Measurements from ENCODE around the gene SEPHS1. TPM values are rescaled to one million over a fixed set of nuclear protein-coding genes. Genes with fewer than 3 reads are reported as not detected.

SEPHS1 gene
- total and polyA plus RNA-seq, 2 of the 8 experiments (the other 6 are each of a cell fraction or from before 2014, with no cell fraction given), result 270 to 683 TPM

DNA sequence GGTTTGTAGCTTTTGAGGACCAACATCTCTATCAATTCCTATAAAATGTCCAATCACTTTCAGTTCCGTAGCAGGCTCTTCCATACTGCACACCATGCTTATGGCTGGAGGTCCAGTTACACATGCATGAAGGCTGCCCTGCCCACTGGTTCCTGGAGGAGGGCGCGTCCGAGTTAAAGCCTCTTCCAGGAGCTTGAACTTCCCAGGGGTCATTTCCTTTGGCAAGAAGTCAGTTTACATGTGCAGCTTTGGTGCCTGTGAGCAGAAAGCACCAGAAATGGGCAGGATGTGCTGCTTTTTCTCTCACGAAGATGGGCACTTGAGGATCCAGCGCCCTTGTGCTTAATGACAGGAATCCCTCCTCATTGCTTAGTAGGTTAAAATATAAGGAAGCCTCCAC is 30.6 kb downstream of the SEPHS1 start:
- no peaks in the 10 kb centered on the region for H3K79me2 ChIP-seq (ENCODE audit: control insufficient read depth in 1 of 2, insufficient read depth in 2 of 2, low read length in 2 of 2)
- CTCF ChIA-PET (ENCODE audit: partially characterized antibody), result interaction anchor here (0.6 to 2.1 kb wide), 4 partner anchors 12 to 124 kb away, joined by 3 to 9 read pairs (median 4); no protein-coding TSS in a partner anchor
- no peak overlapping the region for H2BK120ac ChIP-seq (replicated peaks; ENCODE audit: low read depth, low read length)
- no peak overlapping the region for H2BK5ac ChIP-seq (ENCODE audit: low read depth, low read length)
- no peak overlapping the region for H3K23ac ChIP-seq (ENCODE audit: insufficient read length)
- no peak overlapping the region for H2BK20ac ChIP-seq (ENCODE audit: low read length)
- no peak overlapping the region for H3K14ac ChIP-seq (ENCODE audit: insufficient read length)
- H4K8ac ChIP-seq (ENCODE audit: extremely low read depth, insufficient read depth, low read length), result no peak overlapping the region
- H4K20me1 ChIP-seq (replicated peaks in 1 of 2; ENCODE audit: control insufficient read depth in 1 of 2, insufficient read depth in 2 of 2, low read length in 2 of 2), result peaks cover 0 to 1% of the 10 kb centered on the region in 2 experiments
- no peaks in the 10 kb centered on the region for H3K9me3 ChIP-seq (ENCODE audit: insufficient read depth in 2 of 2, low read depth in 1 of 2, low read length in 1 of 2)
- no peak overlapping the region for H3K4me2 ChIP-seq (ENCODE audit: insufficient read depth in 1 of 2, low read depth in 2 of 2, low read length in 2 of 2)
- no peak overlapping the region for H3K27ac ChIP-seq (ENCODE audit: low read depth, low read length)
- FAIRE-seq (no peak), DNase-seq (ENCODE audit: low read depth in 1 of 2, low spot score in 2 of 2) (no peak)
- 89% methylated on average over 6 of the region's 6 CpGs; no CpG with 5 or more reads in 1 of the 2 experiments for WGBS, 2 experiments (ENCODE audit: extremely low coverage in 1 of 2, insufficient coverage in 1 of 2, insufficient read length in 1 of 2, insufficient replicate concordance in 2 of 2, low coverage in 1 of 2, low lambda C conversion rate in 2 of 2, missing lambda C conversion rate in 1 of 2)
- H3K4me3 ChIP-seq (ENCODE audit: extremely low read depth in 1 of 4, insufficient read depth in 2 of 4, low read depth in 3 of 4, low read length in 4 of 4), result no peak overlapping the region
- H2BK15ac ChIP-seq (ENCODE audit: low read length), result no peak overlapping the region
- H3K79me1 ChIP-seq (ENCODE audit: low read depth, low read length), result no peaks in the 10 kb centered on the region
- POLR2A ChIA-PET (ENCODE audit: partially characterized antibody), result interaction anchor here (0.6 to 5.6 kb wide), 12 partner anchors 10 to 169 kb away, joined by 3 to 65 read pairs (median 6); partner anchors contain the start of genes PHYH and SEPHS1
- no peak overlapping the region for H4K91ac ChIP-seq (replicated peaks; ENCODE audit: insufficient read length, low read length)
- no peak overlapping the region; a peak in 1 of 7 replicates for H3K9ac ChIP-seq (replicated peaks in 1 of 4; ENCODE audit: extremely low read depth in 1 of 4, low read depth in 3 of 4, low read length in 3 of 4)
- H3K27me3 ChIP-seq (replicated peaks in 1 of 4; ENCODE audit: control insufficient read depth in 3 of 4, extremely low read depth in 1 of 4, insufficient read depth in 3 of 4, low read length in 3 of 4), result no peaks in the 10 kb centered on the region
- peaks cover 16 to 33% (median 24%) of the 10 kb centered on the region in 4 experiments for H3K36me3 ChIP-seq (ENCODE audit: control insufficient read depth in 2 of 4, insufficient read depth in 4 of 4, low read length in 3 of 4)
- H3K56ac ChIP-seq (replicated peaks; ENCODE audit: insufficient read length, low read depth, low read length), result no peak overlapping the region
- no peak overlapping the region for H4K5ac ChIP-seq (ENCODE audit: insufficient read length, low read depth, low read length)
- H3K4me1 ChIP-seq (replicated peaks in 1 of 4; ENCODE audit: control insufficient read depth in 3 of 4, insufficient read depth in 4 of 4, low read length in 3 of 4), result peaks cover 0 to 2% (median 0%) of the 10 kb centered on the region in 4 experiments; a peak in 1 of 7 replicates
- H2AK5ac ChIP-seq (ENCODE audit: low read depth, low read length), result no peak overlapping the region
- H2BK12ac ChIP-seq (ENCODE audit: low read depth, low read length), result no peak overlapping the region
- no peaks in the 10 kb centered on the region for H3K23me2 ChIP-seq (ENCODE audit: low read depth, low read length)
- H3K18ac ChIP-seq (ENCODE audit: extremely low read depth, low read length), result no peak overlapping the region
- no peak overlapping the region for H2AFZ ChIP-seq (ENCODE audit: low read length)
- H3K4ac ChIP-seq (replicated peaks; ENCODE audit: insufficient read length, low read depth, low read length), result no peak overlapping the region
- TF ChIP-seq RNF2 (IDR thresholded peaks at IDR 0.05; ENCODE audit: borderline replicate concordance, low read depth, low read length, missing control alignments, poor library complexity, severe bottlenecking) (no peak), TAF1 (IDR thresholded peaks at IDR 0.05; ENCODE audit: low read depth, low read length) (no peak), SIN3A (conservative IDR thresholded peaks at IDR 0.05 in 1 of 2, IDR thresholded peaks at IDR 0.05 in 1 of 2; ENCODE audit: low read depth in 1 of 2, low read length in 2 of 2) (no peak), BCL11A (IDR thresholded peaks at IDR 0.05; ENCODE audit: low read depth in 2 of 2, low read length in 2 of 2) (no peak), FOSL1 (IDR thresholded peaks at IDR 0.05; ENCODE audit: insufficient read depth, low read depth, low read length) (no peak)

Measured in H1 (cell line).